TTC549 (cell line): ENCODE measurements around the gene AHCYL2.
"Not testable (repeated sequence)": the region's sequence is repeated elsewhere in the genome, so short reads cannot be mapped to it uniquely, and the experiment has no call there.

Experiments
- FAIRE-seq: peaks from 2 replicates; lab custom pipeline; 2012; peaks lifted over from hg19 to GRCh38; lab: Jason Lieb, UNC

AHCYL2 gene

GRCh38 chr7:129245533-129245932 lies 20.7 kb downstream of the AHCYL2 start:
- FAIRE-seq: no peak

DNA sequence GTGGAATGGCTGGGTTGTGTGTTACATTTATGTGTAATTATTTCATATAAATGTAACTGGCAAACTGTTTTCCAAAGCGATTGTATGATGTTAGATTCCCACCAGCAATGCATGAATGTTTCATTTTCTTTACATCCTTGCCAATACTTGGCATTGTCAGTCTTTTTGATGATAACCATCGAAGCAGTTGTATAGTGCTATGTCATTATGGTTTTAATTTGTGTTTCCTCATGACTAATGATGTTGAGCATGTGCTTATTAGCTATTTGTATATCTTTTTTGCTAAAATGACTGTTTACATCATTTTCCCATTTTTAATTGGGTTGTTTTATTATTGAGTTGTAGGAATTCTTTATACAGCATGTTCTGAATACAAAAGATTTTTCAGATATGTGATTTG lies 22.3 kb downstream of the AHCYL2 start:
- no peak for FAIRE-seq

GRCh38 chr7:129252128-129252527 lies 27.3 kb downstream of the AHCYL2 start:
- no peak for FAIRE-seq

DNA sequence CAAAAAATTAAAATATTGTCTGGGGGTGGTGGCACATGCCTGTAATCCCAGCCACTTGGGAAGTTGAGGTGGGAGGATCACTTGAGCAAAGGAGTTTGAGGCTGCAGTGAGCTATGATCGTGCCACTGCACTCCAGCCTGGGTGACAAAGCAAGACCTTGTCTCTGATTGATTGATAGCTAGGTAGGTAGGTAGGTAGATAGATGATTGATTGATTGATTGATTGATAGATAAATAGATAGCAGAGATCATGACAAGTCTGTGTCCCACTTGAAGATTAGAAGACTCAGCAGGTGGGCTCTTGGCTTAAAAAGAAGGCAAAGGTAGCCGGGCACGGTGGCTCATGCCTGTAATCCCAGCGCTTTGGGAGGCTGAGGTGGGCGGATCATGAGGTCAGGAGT lies 27.8 kb downstream of the AHCYL2 start:
- not testable (repeated sequence) for FAIRE-seq

DNA sequence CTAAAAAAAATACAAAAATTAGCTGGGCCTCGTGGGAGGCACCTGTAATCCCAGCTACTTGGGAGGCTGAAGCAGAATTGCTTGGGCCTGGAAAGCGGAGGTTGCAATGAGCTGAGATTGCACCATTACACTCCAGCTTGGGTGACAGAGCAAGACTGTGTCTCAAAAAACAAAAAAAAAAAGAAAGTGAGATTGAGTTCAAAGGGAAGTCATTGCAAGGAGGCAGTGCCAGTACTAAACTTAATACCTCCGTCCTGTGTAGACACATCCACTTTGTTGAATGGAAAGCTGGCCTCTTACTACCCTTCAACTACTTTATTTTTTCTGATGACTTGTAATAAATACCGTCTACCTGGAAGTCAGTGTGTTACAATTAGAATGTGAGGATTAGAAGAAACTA lies 31.0 kb downstream of the AHCYL2 start:
- no peak for FAIRE-seq

- FAIRE-seq: no peak
Measured at GRCh38 chr7:129256221-129256620, 31.4 kb downstream of the AHCYL2 start.

- no peak for FAIRE-seq
Measured at GRCh38 chr7:129257168-129257567, 32.3 kb downstream of the AHCYL2 start.

DNA sequence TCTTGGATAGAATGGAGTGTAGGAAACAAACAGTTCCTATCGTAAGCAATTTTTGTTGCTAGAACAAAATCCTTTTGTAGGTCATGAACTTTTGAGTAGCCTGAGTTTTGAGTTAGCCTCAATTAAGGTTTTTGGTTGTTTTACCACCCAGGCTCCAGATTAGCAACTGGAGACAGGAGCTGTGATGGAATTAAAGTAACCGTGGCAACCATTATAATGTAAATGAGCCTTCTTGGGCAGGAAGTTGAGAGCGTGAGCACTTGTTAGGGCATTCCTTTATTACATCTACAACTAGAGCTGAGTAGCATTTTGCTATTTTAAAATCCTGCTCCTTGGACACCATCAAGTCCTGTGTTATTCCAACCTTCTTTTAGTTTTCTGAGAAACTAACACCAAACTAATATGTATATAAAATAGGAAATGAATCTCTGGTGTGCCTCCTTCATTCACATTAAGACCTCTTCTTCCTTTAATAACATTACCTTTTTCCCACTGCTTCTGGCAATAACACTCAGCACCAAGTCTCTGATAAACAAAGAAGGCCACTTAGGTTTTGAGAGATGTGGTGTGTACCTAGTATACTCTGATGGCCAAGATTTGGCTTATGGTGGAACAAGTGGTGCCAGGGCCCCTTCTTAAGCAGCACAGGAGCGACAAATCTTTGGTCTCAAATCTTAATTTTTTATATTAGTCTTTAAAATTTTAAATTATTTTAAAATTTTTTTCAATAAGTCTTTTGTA lies 34.0 kb downstream of the AHCYL2 start:
- no peak for FAIRE-seq

- FAIRE-seq: no peak
Measured at GRCh38 chr7:129262324-129262723, 37.5 kb downstream of the AHCYL2 start.

- no peak for FAIRE-seq
Measured at GRCh38 chr7:129263168-129263567, 38.3 kb downstream of the AHCYL2 start.

DNA sequence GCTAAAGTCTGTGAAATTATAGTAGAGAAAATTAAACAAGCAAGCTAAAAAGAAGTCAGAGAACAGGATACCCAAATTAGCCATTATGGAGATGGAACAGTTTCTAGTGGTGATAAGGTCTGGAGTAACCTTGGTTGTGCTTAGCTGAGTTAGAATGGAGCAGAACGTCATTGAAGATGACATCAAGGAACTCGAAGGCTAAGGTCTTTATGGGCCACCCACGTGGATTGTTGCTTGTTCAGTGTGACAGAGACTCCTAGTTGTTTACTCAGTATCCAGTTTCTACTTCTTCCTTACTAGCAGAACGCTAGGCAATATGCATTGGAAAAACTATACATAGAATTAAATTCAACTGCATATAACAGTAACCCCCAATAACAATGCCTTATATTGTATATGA lies 39.7 kb downstream of the AHCYL2 start:
- no peak for FAIRE-seq

DNA sequence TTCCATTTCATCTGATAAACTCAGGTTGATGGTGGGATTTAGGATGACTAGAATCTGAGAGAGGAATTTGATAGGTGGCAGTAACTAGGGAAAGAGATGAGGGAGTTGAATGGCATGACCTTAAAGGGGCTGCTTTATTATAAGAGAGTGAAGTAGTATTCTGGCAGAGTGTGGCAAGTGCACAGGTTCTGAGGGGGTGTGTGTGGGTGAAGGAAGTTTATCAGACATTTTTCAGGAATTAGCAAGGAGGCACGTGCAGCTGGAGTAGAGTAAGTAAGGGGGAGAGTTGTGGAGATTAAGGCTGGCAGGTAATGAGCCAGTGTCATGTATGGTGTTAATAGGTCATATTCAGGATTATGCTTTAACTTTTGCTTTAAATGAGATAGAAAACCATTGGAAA lies 40.5 kb downstream of the AHCYL2 start:
- FAIRE-seq: no peak

DNA sequence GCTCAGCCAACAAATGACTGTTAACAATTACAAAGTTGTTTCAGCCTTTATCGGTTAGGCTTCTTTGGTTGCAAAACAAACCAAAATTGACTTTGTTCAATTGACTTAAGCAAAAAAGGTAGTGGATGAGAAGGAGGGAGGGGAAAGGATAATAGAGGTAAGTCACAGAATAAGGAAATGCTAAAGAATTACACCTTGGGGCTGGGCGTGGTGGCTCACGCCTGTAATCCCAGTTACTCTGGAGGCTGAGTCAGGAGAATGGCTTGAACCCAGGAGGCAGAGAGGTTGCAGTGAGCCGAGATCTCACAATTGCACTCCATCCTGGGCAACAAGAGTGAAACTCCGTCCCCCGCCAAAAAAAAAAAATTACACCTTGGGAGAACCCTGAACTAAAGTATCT lies 41.4 kb downstream of the AHCYL2 start:
- no peak for FAIRE-seq

GRCh38 chr7:129270077-129270476 lies 45.2 kb downstream of the AHCYL2 start:
- FAIRE-seq: no peak

- FAIRE-seq: peak; percentile 55
Measured at GRCh38 chr7:129271500-129272355, 46.9 kb downstream of the AHCYL2 start.

- no peak for FAIRE-seq
Measured at GRCh38 chr7:129273936-129274335, 49.1 kb downstream of the AHCYL2 start.

DNA sequence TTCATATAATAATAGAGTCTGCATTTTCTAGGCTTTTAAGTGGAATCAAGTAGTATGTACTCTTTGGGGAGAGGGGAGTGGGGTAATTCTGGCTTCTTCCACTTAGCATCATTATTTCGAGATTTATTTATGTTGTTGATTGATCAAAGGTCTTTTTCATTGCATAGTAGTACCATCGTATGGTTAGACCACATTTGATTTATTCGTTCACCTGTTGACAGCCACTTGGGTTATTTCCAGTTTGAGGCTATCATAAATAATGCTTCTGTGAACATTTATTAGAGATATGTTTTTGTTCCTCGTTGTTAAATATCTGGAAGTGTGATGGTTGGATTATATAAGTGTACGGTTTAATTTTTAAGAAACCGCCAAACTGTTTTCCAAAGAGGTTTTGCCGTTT lies 52.8 kb downstream of the AHCYL2 start:
- FAIRE-seq: no peak

DNA sequence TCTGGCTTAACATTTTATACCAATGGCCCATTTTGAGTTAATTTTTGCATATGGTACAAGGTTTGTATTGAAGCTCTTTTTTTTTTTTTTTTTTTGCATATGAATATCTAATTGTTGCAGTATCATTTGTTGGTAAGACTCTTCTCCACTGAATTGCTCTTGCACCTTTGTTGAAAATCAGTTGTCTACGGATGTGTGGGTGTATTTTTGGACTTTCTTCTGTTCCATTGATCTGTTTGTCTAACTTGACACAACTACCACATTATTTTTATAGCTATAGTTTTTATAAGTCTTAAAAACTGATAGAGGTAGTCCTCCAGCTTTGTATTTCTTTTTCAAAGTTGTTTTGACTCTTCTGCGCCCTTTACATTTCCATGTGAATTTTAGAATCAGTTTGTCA lies 53.9 kb downstream of the AHCYL2 start:
- no peak for FAIRE-seq

- no peak for FAIRE-seq
Measured at GRCh38 chr7:129279757-129280156, 54.9 kb downstream of the AHCYL2 start.

GRCh38 chr7:129281163-129281562 lies 56.3 kb downstream of the AHCYL2 start:
- no peak for FAIRE-seq

DNA sequence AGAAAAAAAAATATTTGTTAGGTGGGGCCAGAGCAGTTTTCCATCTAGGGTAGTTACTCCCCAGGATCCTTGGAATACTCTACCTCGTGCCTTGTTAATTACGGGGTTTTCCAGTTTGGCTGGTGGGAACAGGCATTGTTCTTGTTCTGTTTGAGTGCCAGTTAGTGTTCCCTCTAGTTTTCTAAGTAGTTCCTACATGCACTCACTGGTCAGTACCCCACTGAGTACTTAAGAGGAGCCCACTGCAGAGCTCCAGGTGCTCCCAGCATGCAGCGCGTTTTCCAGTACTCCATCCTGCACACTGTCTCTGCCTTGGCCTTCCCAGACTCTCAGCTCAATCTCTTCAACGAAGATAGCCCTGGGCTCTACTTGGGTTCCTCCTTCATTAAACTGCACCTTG lies 58.0 kb downstream of the AHCYL2 start:
- no peak for FAIRE-seq

GRCh38 chr7:129283936-129284335 lies 59.1 kb downstream of the AHCYL2 start:
- FAIRE-seq: no peak

DNA sequence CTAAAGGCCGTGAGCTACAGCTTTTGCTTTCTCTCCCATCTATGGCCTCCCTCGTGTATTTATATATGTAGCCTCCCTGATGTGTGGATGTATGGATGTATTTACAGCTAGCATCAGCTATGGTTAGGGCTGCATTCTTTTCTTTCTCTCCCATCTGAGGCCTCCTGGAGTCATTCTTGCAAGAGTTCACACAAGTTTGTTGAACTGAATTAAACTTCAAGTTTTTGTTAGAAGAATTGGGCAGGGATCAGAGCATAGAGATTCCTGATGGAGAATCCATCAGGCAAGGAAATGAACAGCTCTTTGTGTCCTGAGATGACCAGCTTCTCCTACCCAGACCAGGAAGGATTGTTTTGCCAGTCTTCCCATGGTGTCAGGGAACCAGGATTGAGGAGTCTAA lies 60.3 kb downstream of the AHCYL2 start:
- FAIRE-seq: no peak

DNA sequence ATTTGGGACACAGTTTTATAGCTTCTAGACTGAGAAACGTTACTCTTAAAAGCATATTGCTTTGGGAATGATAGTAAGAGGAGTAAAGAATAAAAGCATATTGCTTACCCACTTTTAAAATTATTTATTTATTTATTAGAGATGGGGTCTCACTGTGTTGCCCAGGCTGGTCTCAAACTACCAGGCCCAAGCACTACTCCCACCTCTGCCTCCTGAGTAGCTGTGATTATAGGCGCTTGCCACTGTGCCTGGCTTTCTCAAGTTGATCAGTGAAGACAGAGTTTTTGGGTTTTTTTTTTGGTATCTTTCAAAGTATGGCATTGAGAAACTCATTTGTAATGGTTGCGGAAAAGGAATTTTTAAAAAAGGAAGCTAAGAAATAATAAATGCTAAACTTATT lies 68.0 kb downstream of the AHCYL2 start:
- no peak for FAIRE-seq
